GM18907 (cell line): ENCODE measurements around the gene RASSF5.
A peak's percentile ranks its signal among the peaks of the same experiment; 100 is the strongest.
"Not testable (repeated sequence)": the region's sequence is repeated elsewhere in the genome, so short reads cannot be mapped to it uniquely, and the experiment has no call there.

Experiments
- ATAC-seq: cut with Tn5 transposase; IDR thresholded peaks from one replicate; pipeline ENCODE4 v1.9.1; 2021; ENCODE audit warnings: mild to moderate bottlenecking, moderate library complexity; ENCODE audit not compliant: unreplicated experiment

The RASSF5 gene

GRCh38 chr1:206563367-206564207 lies 56.3 kb downstream of the RASSF5 start:
- peak; percentile 28 for ATAC-seq

- ATAC-seq, result no peak
Observed at GRCh38 chr1:206565995-206566394, 58.7 kb downstream of the RASSF5 start.

GRCh38 chr1:206566999-206567398 lies 59.7 kb downstream of the RASSF5 start:
- ATAC-seq, result no peak

- ATAC-seq, result no peak
Observed at GRCh38 chr1:206568256-206568655, 60.9 kb downstream of the RASSF5 start.

GRCh38 chr1:206568779-206569352 lies 61.5 kb downstream of the RASSF5 start:
- ATAC-seq, result no peak

GRCh38 chr1:206569556-206569955 lies 62.2 kb downstream of the RASSF5 start:
- ATAC-seq, result no peak

- ATAC-seq, result no peak
Observed at GRCh38 chr1:206570529-206570928, 63.2 kb downstream of the RASSF5 start.

GRCh38 chr1:206572835-206573234 lies 65.5 kb downstream of the RASSF5 start:
- no peak for ATAC-seq

- ATAC-seq, result no peak
Observed at GRCh38 chr1:206573319-206573718, 66.0 kb downstream of the RASSF5 start.

GRCh38 chr1:206573762-206574161 lies 66.4 kb downstream of the RASSF5 start:
- no peak for ATAC-seq

GRCh38 chr1:206575165-206575893 lies 68.0 kb downstream of the RASSF5 start:
- peak; percentile 32 for ATAC-seq

GRCh38 chr1:206575894-206576737 lies 68.8 kb downstream of the RASSF5 start:
- no peak for ATAC-seq

GRCh38 chr1:206577626-206578025 lies 70.3 kb downstream of the RASSF5 start:
- ATAC-seq, result no peak

GRCh38 chr1:206578068-206578977 lies 71.0 kb downstream of the RASSF5 start:
- no peak for ATAC-seq

- ATAC-seq, result no peak
Observed at GRCh38 chr1:206578978-206579374, 71.6 kb downstream of the RASSF5 start.

- peak; percentile 84 for ATAC-seq
Observed at GRCh38 chr1:206579747-206580437, 72.6 kb downstream of the RASSF5 start.

- ATAC-seq, result no peak
Observed at GRCh38 chr1:206580438-206581113, 73.2 kb downstream of the RASSF5 start.

GRCh38 chr1:206581114-206581497 lies 73.8 kb downstream of the RASSF5 start:
- not testable (repeated sequence) for ATAC-seq

GRCh38 chr1:206581571-206581981 lies 74.2 kb downstream of the RASSF5 start:
- ATAC-seq, result no peak
